KG1 (cell line): ENCODE results near the gene SUGP2.
"Not testable (repeated sequence)": the region's sequence is repeated elsewhere in the genome, so short reads cannot be mapped to it uniquely, and the experiment has no call there.

Experiments used
- DNase-seq: peaks from one replicate; lab custom pipeline; 2025; lab: John Stamatoyannopoulos, UW

SUGP2 gene

GRCh38 chr19:19031891-19032290 lies 1.4 kb downstream of the SUGP2 start:
- DNase-seq, result no peak

- no peak for DNase-seq
Measured at GRCh38 chr19:19028526-19028925, 4.8 kb downstream of the SUGP2 start.

- DNase-seq, result no peak
Measured at GRCh38 chr19:19027228-19027627, 6.1 kb downstream of the SUGP2 start.

- no peak for DNase-seq
Measured at GRCh38 chr19:19026299-19026971, 6.9 kb downstream of the SUGP2 start.

- no peak for DNase-seq
Measured at GRCh38 chr19:19025861-19026260, 7.5 kb downstream of the SUGP2 start.

DNA sequence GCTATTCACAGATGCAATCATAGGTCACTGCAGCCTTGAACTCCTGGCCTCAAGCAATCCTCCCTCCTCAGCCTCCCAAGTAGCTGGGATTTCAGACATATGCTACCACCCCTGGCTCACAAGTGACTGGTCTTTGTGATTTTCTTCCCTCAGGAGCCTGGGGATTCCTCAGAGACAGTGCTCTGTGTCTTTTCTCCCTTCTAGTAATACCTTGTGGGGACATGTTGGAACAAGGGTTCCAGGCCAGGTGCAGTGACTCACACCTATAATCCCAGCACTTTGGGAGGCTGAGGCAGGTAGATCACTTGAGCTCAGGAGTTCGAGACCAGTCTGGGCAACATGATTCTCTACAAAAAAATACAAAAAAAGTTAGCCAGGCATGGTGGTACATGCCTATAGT lies 9.9 kb downstream of the SUGP2 start:
- DNase-seq, result not testable (repeated sequence)

- DNase-seq, result no peak
Measured at GRCh38 chr19:19022380-19022961, 10.8 kb downstream of the SUGP2 start.

- DNase-seq, result no peak
Measured at GRCh38 chr19:19021115-19021514, 12.2 kb downstream of the SUGP2 start.

GRCh38 chr19:19010551-19010950 lies 22.8 kb downstream of the SUGP2 start:
- no peak for DNase-seq

- no peak for DNase-seq
Measured at GRCh38 chr19:19009951-19010350, 23.4 kb downstream of the SUGP2 start.

DNA sequence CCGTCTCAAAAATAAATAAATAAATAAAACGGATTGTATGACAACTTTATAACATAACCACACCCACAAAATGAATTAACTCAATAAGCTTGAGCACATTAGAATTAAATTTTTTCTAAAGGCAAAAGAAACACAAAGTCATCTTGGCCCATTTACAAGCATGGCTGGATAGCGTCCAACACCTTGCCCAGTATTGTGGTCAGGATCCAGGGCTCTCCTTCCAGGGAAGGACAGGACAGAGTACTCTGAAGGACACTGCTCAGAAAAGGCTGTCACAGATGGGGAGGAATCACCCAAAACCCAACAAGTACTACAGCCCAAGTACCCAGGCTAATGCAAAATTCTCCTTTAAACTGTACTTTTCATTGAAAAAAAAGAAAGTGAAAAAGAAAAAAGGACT lies 27.1 kb downstream of the SUGP2 start:
- no peak for DNase-seq

DNA sequence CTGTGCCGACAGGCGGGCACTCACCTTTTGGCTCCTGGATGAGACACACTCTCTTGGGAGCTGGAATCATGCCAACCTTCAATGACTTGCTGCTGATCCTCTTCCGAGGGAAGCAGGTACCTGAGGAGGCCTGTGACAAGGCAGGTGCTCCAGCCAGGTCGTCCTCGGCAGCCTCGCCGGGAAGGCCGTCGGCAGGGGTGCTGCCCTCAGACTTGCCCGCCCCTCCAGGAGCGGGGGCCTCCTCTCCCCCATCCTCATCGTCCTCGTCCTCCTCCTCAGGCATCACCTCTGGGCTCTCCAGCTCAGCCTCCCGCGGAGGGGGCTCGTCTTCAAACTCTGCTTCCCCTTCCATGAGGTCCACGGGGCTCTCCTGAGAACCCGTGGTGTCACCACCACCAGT lies 29.2 kb downstream of the SUGP2 start:
- DNase-seq, result no peak

- DNase-seq, result no peak
Measured at GRCh38 chr19:18999896-19000620, 33.3 kb downstream of the SUGP2 start.

- no peak for DNase-seq
Measured at GRCh38 chr19:18999016-18999758, 34.1 kb downstream of the SUGP2 start.

- DNase-seq, result no peak
Measured at GRCh38 chr19:18998276-18998675, 35.0 kb downstream of the SUGP2 start.

GRCh38 chr19:18996796-18997394 lies 36.4 kb downstream of the SUGP2 start:
- no peak for DNase-seq

DNA sequence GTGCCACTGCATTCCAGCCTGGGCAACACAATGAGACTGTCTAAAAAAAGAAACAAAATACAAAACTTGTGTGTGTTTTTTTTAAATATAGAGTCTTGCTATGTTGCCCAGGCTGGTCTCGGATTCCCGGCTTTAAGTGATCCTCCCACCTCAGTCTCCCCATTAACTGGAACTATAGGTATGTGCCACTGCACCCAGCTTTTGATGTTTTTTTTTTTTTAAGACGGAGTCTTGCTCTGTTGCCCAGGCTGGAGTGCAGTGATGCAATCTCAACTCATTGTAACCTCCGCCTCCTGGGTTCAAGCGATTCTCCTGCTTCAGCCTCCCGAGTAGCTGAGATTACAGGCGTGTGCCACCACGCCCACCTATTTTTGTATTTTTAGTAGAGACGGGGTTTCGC lies 37.0 kb downstream of the SUGP2 start:
- DNase-seq, result no peak

- no peak for DNase-seq
Measured at GRCh38 chr19:18995804-18996241, 37.5 kb downstream of the SUGP2 start.

DNA sequence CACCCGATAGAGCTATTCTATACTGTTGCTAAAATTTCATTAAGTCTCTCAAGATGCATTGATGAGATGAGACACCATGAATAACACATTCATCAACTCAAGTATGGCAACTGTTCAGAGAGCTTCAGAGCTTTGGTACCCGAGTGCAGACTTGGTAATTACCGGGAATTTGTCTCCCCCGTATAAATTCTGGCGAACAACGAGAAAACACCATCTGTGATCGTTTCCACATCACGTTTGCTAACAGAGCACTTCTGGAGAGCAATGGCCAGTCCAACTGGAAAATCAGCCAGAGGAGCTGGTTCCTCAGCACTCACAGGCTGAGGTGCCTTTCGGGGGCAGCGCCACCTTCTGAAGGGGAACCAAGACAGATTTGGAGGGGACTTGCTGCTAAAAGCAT lies 40.2 kb downstream of the SUGP2 start:
- DNase-seq, result no peak

DNA sequence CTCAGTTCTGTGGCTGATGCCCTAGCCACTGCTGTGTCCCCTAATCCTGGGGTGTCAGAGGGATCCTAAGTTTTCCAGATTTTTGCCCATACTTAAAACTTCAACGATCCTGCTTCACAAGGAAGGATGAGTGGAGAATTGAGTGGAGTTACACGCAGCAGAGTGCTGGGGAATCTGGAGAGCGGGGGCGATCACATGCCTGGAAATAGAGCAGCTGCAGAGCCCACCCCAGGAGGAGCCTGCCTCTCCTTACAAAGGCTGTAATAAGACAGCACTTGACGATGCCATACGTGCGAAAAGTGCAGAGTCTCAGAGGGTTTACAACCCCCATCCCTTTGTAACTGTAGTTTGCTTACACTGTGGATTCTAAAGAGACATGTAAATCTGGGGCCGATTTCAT lies 40.6 kb downstream of the SUGP2 start:
- DNase-seq, result no peak

- no peak for DNase-seq
Measured at GRCh38 chr19:18991468-18991867, 41.8 kb downstream of the SUGP2 start.

- DNase-seq, result no peak
Measured at GRCh38 chr19:18991006-18991405, 42.3 kb downstream of the SUGP2 start.
